Brain pericyte (primary cell): ENCODE measurements around the gene HSPA14.
"Not testable (repeated sequence)": the region's sequence is repeated elsewhere in the genome, so short reads cannot be mapped to it uniquely, and the experiment has no call there.

ENCODE experiments used
- DNase-seq: peaks from one replicate; pipeline ENCODE4 v3.0.0-alpha.2; 2012; ENCODE audit warnings: low read depth, low spot score

HSPA14 gene

GRCh38 chr10:14837003-14837756 is 926 bp upstream of the HSPA14 start:
- no peak for DNase-seq

GRCh38 chr10:14838582-14839304 is 637 bp downstream of the HSPA14 start:
- no peak for DNase-seq

GRCh38 chr10:14839305-14839695 is 1.2 kb downstream of the HSPA14 start:
- DNase-seq, result no peak

GRCh38 chr10:14840178-14840577 is 2.1 kb downstream of the HSPA14 start:
- no peak for DNase-seq

GRCh38 chr10:14843327-14843988 is 5.4 kb downstream of the HSPA14 start:
- DNase-seq, result no peak

GRCh38 chr10:14844948-14845347 is 6.8 kb downstream of the HSPA14 start:
- no peak for DNase-seq

- DNase-seq, result no peak
Measured at GRCh38 chr10:14852236-14852635, 14.1 kb downstream of the HSPA14 start.

GRCh38 chr10:14855453-14855852 is 17.3 kb downstream of the HSPA14 start:
- no peak for DNase-seq

- DNase-seq, result no peak
Measured at GRCh38 chr10:14858338-14858960, 20.3 kb downstream of the HSPA14 start.

- no peak for DNase-seq
Measured at GRCh38 chr10:14859043-14859442, 20.9 kb downstream of the HSPA14 start.

GRCh38 chr10:14859775-14860174 is 21.7 kb downstream of the HSPA14 start:
- no peak for DNase-seq

- DNase-seq, result no peak
Measured at GRCh38 chr10:14860791-14861190, 22.7 kb downstream of the HSPA14 start.

- DNase-seq, result not testable (repeated sequence)
Measured at GRCh38 chr10:14864466-14864865, 26.4 kb downstream of the HSPA14 start.

GRCh38 chr10:14864871-14865270 is 26.8 kb downstream of the HSPA14 start:
- not testable (repeated sequence) for DNase-seq

- no peak for DNase-seq
Measured at GRCh38 chr10:14873090-14873760, 35.1 kb downstream of the HSPA14 start.

- no peak for DNase-seq
Measured at GRCh38 chr10:14875941-14876340, 37.8 kb downstream of the HSPA14 start.

GRCh38 chr10:14876764-14877163 is 38.7 kb downstream of the HSPA14 start:
- DNase-seq, result no peak

- peak; percentile 79 for DNase-seq
Measured at GRCh38 chr10:14878266-14879123, 40.4 kb downstream of the HSPA14 start, which contains the start of gene SUV39H2. TSS of gene SUV39H2 (plus strand) at chr10:14878866. CDS start at chr10:14878889, 23 bp downstream.

- no peak for DNase-seq
Measured at GRCh38 chr10:14879124-14879927, 41.2 kb downstream of the HSPA14 start.

GRCh38 chr10:14879928-14880193 is 41.8 kb downstream of the HSPA14 start:
- DNase-seq, result no peak
